Rectal smooth muscle tissue (tissue), 1 donor: ENCODE measurements around the gene CKAP2L.

Experiments used
- H3K27ac ChIP-seq: one replicate; pipeline ENCODE4 v1.7.0; 2013; ENCODE audit warnings: low read depth, low read length, inconsistent platforms
- H3K27me3 ChIP-seq: one replicate; pipeline ENCODE4 v1.7.0; 2013; ENCODE audit warnings: low read length; ENCODE audit not compliant: control insufficient read depth, insufficient read depth
- H3K36me3 ChIP-seq: one replicate; pipeline ENCODE4 v1.7.0; 2013; ENCODE audit warnings: low read length; ENCODE audit not compliant: control insufficient read depth, insufficient read depth
- H3K4me1 ChIP-seq: one replicate; pipeline ENCODE4 v1.7.0; 2013; ENCODE audit warnings: low read length; ENCODE audit not compliant: control insufficient read depth, insufficient read depth
- H3K4me3 ChIP-seq: one replicate; pipeline ENCODE4 v1.7.0; 2013; ENCODE audit warnings: low read length
- H3K9ac ChIP-seq: one replicate; pipeline ENCODE4 v1.7.0; 2013; ENCODE audit warnings: low read length

CKAP2L gene

GRCh38 chr2:112688086-112688880 lies 76.1 kb downstream of the CKAP2L start:
- Histone ChIP-seq H3K27ac (no peak overlapping the region), H3K4me3 (no peak overlapping the region), H3K27me3 (no peaks in the 10 kb centered on the region), H3K9ac (no peak overlapping the region), H3K36me3 (no peaks in the 10 kb centered on the region), H3K4me1 (no peaks in the 10 kb centered on the region)

DNA sequence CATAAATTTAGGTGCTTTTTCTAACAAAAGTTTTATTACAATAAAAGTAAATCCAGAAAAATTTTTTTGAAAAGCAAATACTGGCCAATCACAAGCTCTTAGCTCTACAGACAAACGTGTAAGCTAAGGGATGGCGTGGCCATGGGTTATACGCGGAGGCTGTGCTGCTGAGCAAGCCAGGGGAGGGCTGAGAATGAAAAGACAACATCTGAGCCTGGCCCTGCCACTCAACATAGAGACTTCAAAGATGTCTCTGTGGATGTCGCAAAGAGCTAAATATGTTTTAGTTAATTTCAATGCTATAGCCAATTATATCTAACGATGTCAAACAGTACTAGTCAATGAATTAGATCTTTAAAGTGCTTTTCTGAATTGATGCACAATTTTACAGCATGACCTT lies 76.9 kb downstream of the CKAP2L start:
- no peaks in the 10 kb centered on the region for H3K27me3 ChIP-seq
- H3K4me3 ChIP-seq = no peak overlapping the region
- no peak overlapping the region for H3K27ac ChIP-seq
- H3K9ac ChIP-seq = no peak overlapping the region
- no peaks in the 10 kb centered on the region for H3K36me3 ChIP-seq
- H3K4me1 ChIP-seq = no peaks in the 10 kb centered on the region
